ENCODE results near the gene PMS1. TPM values are rescaled to one million over a fixed set of nuclear protein-coding genes. Genes with fewer than 3 reads are reported as not detected.
A peak's percentile ranks its signal among the peaks of the same experiment; 100 is the strongest.

PMS1 gene
- polyA plus RNA-seq, 1 experiment, result 5.4 TPM

- peak; percentile 50 for TF ChIP-seq CTCF (IDR thresholded peaks at IDR 0.05; ENCODE audit: insufficient read depth, low read depth, low read length)
Measured at GRCh38 chr2:189798312-189799029, 14.2 kb downstream of the PMS1 start.

GRCh38 chr2:189799030-189799331, 14.7 kb downstream of the PMS1 start:
- Histone ChIP-seq H3K4me3 (ENCODE audit: low read depth, low read length) (no peak overlapping the region), H3K36me3 (ENCODE audit: control insufficient read depth, insufficient read depth, low read length) (peaks cover 2% of the 10 kb centered on the region; the same call in 1 of the 2 replicates), H3K27me3 (ENCODE audit: control insufficient read depth, insufficient read depth, low read length) (no peaks in the 10 kb centered on the region)
- no peak for DNase-seq (ENCODE audit: low read depth)
- no peak for TF ChIP-seq CTCF (IDR thresholded peaks at IDR 0.05; ENCODE audit: insufficient read depth, low read depth, low read length)
- CTCF ChIA-PET, result interaction anchor here (0.6 to 3.5 kb wide), 14 partner anchors 10 to 290 kb away, joined by 3 to 40 read pairs (median 4); partner anchors contain the start of genes ORMDL1 and PMS1
- POLR2A ChIA-PET, result interaction anchor here (0.7 kb wide), 1 partner anchor 29 kb away, joined by 11 read pairs; no protein-coding TSS in a partner anchor

More at GRCh38 chr2:189798312-189799029, 14.2 kb downstream of the PMS1 start:
- H3K27me3 ChIP-seq (ENCODE audit: control insufficient read depth, insufficient read depth, low read length), result no peaks in the 10 kb centered on the region
- CTCF ChIA-PET, result interaction anchor here (0.6 to 3.5 kb wide), 14 partner anchors 10 to 290 kb away, joined by 3 to 40 read pairs (median 4); partner anchors contain the start of genes ORMDL1, OSGEPL1 and PMS1
- POLR2A ChIA-PET, result interaction anchor here (0.7 kb wide), 1 partner anchor 30 kb away, joined by 11 read pairs; no protein-coding TSS in a partner anchor
- no peak overlapping the region for H3K4me3 ChIP-seq (ENCODE audit: low read depth, low read length)
- DNase-seq (ENCODE audit: low read depth), result no peak
- peaks cover 2% of the 10 kb centered on the region; the same call in 1 of the 2 replicates for H3K36me3 ChIP-seq (ENCODE audit: control insufficient read depth, insufficient read depth, low read length)

- no peaks in the 10 kb centered on the region for H3K27me3 ChIP-seq (ENCODE audit: control insufficient read depth, insufficient read depth, low read length)
- DNase-seq (ENCODE audit: low read depth), result no peak
- ChIA-PET POLR2A (interaction anchor here (0.6 kb wide), 1 partner anchor 27 kb away, joined by 3 read pairs; no protein-coding TSS in a partner anchor), CTCF (interaction anchor here (0.6 to 3.5 kb wide), 8 partner anchors 9 to 289 kb away, joined by 3 to 40 read pairs (median 5); no protein-coding TSS in a partner anchor)
- no peak overlapping the region for H3K4me3 ChIP-seq (ENCODE audit: low read depth, low read length)
- TF ChIP-seq CTCF (IDR thresholded peaks at IDR 0.05; ENCODE audit: insufficient read depth, low read depth, low read length), result no peak
- H3K36me3 ChIP-seq (ENCODE audit: control insufficient read depth, insufficient read depth, low read length), result peaks cover 3% of the 10 kb centered on the region; the same call in 1 of the 2 replicates
Measured at GRCh38 chr2:189799531-189799930, 15.3 kb downstream of the PMS1 start.

- Histone ChIP-seq H3K27me3 (ENCODE audit: control insufficient read depth, insufficient read depth, low read length) (no peaks in the 10 kb centered on the region), H3K36me3 (ENCODE audit: control insufficient read depth, insufficient read depth, low read length) (peaks cover 3% of the 10 kb centered on the region; the same call in 1 of the 2 replicates), H3K4me3 (ENCODE audit: low read depth, low read length) (no peak overlapping the region)
- no peak for DNase-seq (ENCODE audit: low read depth)
- CTCF ChIA-PET, result interaction anchor here (0.6 to 1.2 kb wide), 4 partner anchors 9 to 267 kb away, joined by 3 to 4 read pairs (median 4); no protein-coding TSS in a partner anchor
- TF ChIP-seq CTCF (IDR thresholded peaks at IDR 0.05; ENCODE audit: insufficient read depth, low read depth, low read length), result no peak
- POLR2A ChIA-PET, result no interaction called here
Measured at GRCh38 chr2:189802396-189802912, 18.2 kb downstream of the PMS1 start.

GRCh38 chr2:189803431-189803830, 19.2 kb downstream of the PMS1 start:
- TF ChIP-seq CTCF (IDR thresholded peaks at IDR 0.05; ENCODE audit: insufficient read depth, low read depth, low read length), result no peak
- ChIA-PET CTCF (no interaction called here), POLR2A (no interaction called here)
- Histone ChIP-seq H3K27me3 (ENCODE audit: control insufficient read depth, insufficient read depth, low read length) (no peaks in the 10 kb centered on the region), H3K36me3 (ENCODE audit: control insufficient read depth, insufficient read depth, low read length) (peaks cover 3% of the 10 kb centered on the region; the same call in 1 of the 2 replicates), H3K4me3 (ENCODE audit: low read depth, low read length) (no peak overlapping the region)
- no peak for DNase-seq (ENCODE audit: low read depth)

Measured in BJ (cell line).